NCI-H146 treated with DMSO at 0.1 percent for 48 hours (cell line): Measurements from ENCODE around the gene ABLIM3.

Experiments
- DNase-seq: peaks from one replicate; lab custom pipeline; 2025; ENCODE audit not compliant: unreplicated experiment; lab: John Stamatoyannopoulos, UW

ABLIM3 gene

GRCh38 chr5:149156435-149157083 lies 15.3 kb downstream of the ABLIM3 start:
- no peak for DNase-seq

GRCh38 chr5:149157330-149157729 lies 16.0 kb downstream of the ABLIM3 start:
- DNase-seq: no peak

GRCh38 chr5:149160291-149160787 lies 19.0 kb downstream of the ABLIM3 start:
- DNase-seq: no peak

- DNase-seq: no peak
Measured at GRCh38 chr5:149161026-149161687, 19.9 kb downstream of the ABLIM3 start.

GRCh38 chr5:149161850-149162249 lies 20.6 kb downstream of the ABLIM3 start:
- no peak for DNase-seq

GRCh38 chr5:149162401-149163084 lies 21.2 kb downstream of the ABLIM3 start:
- no peak for DNase-seq

- no peak for DNase-seq
Measured at GRCh38 chr5:149164731-149165130, 23.4 kb downstream of the ABLIM3 start.

- no peak for DNase-seq
Measured at GRCh38 chr5:149166128-149166527, 24.8 kb downstream of the ABLIM3 start.

GRCh38 chr5:149166591-149167100 lies 25.4 kb downstream of the ABLIM3 start:
- no peak for DNase-seq

GRCh38 chr5:149168276-149168906 lies 27.1 kb downstream of the ABLIM3 start:
- DNase-seq: no peak

GRCh38 chr5:149170299-149170698 lies 29.0 kb downstream of the ABLIM3 start:
- no peak for DNase-seq

- no peak for DNase-seq
Measured at GRCh38 chr5:149172261-149172660, 31.0 kb downstream of the ABLIM3 start.

GRCh38 chr5:149172709-149173505 lies 31.6 kb downstream of the ABLIM3 start:
- DNase-seq: no peak

- no peak for DNase-seq
Measured at GRCh38 chr5:149174847-149175234, 33.5 kb downstream of the ABLIM3 start.

- no peak for DNase-seq
Measured at GRCh38 chr5:149175346-149176105, 34.2 kb downstream of the ABLIM3 start.

GRCh38 chr5:149177339-149177843 lies 36.1 kb downstream of the ABLIM3 start:
- DNase-seq: no peak

- no peak for DNase-seq
Measured at GRCh38 chr5:149177911-149178565, 36.7 kb downstream of the ABLIM3 start.

GRCh38 chr5:149181732-149182131 lies 40.4 kb downstream of the ABLIM3 start:
- no peak for DNase-seq

- no peak for DNase-seq
Measured at GRCh38 chr5:149182241-149182640, 40.9 kb downstream of the ABLIM3 start.
